Measurements from ENCODE around the gene LASP1.
"Not testable (repeated sequence)": the region's sequence is repeated elsewhere in the genome, so short reads cannot be mapped to it uniquely, and the experiment has no call there.

LASP1 gene

DNA sequence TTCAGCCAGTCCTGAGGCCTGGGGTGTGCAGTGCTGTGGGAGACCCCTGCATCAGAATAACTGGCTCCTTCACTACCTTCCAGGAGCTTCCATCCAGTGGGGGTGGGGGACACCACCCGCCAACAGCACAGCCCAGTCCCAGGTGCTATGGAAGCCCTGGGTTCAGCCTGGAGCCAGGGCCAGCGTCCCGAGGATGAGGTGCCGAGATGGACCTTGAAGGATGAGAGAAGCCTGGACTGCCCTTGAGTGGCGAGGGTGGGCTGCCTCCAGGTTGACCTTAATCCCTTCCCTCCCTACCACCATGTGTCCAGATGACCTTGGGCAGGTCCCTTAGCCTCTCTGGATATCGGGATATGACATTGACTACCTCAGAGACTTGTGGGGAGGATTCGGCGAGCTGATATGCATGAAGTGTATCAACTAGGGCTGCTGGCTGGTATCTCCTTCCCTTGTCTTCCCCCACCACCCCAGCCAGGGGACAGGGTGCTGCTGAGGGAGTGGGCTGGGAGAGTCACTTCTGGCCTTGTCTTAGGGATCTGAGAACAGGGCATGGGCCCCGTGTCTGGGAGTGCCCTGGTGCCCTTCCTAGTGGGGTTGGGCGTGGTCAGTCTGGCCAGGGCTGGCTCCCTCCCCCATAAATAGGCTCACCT, 41.3 kb downstream of the LASP1 start:
- DNase-seq, result no peak

DNA sequence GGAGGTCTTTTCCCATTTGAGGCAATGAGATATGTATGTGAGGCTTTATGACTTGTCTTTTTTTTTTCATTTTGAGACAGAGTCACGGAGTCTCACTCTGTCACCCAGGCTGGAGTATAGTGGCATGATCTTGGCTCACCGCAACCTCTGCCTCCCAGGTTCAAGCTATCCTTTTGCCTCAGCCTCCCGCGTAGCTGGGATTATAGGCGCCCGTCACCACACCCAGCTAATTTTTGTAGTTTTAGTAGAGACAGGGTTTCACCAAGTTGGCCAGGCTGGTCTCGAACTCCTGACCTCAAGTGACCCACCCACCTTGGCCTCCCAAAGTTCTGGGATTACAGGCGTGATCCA, 41.8 kb downstream of the LASP1 start:
- not testable (repeated sequence) for DNase-seq

DNA sequence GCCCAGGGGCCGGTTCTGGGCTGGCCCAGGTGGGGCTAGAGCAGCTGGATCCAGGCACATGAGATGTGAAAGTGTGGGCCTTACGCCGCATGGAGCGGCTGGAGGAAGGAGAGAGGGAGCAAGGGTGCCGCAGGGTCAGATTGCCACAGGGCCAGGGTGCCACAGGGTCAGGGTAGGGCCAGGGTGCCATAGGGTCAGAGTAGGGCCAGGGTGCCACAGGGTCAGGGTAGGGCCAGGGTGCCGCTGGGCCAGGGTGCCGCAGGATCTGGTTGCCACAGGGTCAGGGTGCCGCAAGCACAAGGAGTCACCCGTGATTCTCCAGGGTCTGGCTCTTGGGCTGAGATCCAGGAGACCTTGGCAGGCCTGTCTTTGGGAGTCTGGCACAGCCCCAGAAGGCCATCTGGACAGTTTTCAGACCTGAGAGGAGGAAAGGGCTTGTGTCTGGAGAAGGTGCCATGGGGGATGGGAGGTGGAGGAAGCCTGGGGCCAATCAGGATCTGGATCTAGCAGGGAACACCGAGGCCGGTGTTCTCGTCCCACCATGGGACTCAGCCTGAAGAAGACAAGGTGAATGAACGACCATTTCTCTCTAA, 42.5 kb downstream of the LASP1 start:
- DNase-seq, result no peak

DNA sequence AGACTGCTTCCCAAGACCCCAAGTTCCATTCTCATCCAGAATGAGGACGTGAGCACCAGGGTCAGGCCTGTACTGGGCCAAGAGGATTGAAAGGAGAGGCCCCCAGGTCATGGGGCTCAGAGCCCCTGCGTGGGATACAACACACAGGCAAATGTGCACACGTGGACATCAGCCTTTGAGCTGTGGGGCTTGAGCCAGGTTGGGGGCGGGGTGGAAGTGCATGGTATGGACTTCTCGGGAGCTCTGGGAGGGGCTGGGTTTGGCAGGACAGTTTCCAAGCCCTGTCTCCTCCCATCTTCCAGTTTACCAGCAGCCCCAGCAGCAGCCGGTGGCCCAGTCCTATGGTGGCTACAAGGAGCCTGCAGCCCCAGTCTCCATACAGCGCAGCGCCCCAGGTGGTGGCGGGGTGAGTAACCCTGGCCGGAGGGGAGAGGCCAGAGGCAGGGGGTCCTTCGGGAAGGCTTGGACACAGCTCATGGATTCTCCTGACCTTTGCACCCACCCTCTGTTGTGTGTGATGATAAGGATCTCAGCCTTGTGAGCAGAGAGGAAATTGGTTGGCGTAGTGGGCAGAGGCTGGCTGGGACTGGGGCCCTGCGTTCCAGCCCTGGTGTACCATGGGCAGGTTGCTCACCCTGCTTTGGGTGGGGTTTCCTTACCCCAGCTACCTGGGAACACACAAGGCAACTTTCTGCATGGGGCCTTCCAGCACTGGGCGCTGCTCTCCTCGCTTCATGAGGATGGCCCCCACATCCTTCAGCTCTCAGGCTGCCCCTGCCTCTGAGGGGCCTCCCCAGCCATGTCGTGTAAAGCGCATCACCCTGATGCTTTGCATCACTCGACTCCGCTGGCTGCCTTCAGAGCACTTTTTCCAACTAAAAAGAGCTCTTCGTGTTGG, 45.1 kb downstream of the LASP1 start:
- peak; percentile 22 for DNase-seq

DNA sequence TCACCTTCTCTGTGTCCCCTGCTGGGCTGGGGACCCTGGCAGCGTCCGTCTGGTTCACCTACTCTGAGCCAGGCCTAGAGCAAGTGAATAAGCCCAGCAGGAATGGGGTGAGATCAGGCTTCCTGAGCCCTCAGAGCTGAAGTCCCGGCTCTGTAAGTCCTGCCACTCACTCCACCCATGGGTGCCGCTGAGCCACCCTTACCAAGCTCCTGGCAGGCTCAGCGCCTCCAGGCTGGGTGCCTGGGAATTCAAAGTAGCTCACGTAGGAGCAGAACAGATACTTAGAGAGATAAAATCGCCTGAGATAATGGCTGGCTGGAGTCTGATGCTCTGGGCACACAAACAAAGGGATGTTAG, 45.8 kb downstream of the LASP1 start:
- DNase-seq, result no peak

DNA sequence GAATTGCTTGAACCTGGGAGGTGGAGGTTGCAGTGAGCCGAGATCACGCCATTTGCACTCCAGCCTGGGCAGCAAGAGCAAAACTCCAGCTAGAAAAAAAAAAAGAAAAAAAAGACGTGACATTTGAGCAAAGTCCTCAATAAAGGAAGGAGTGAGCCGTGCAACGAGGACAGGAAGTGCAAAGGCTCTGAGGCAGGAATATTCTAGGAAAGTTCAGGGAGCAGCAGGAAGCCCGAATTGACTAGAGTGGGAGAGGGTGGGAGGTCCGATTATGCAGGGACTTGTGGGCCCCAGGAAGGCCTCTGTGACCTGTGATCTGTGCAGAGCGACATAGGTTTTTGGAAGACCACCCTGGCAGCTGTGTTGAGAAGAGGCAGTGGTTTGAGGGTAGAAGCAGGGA, 46.9 kb downstream of the LASP1 start:
- DNase-seq, result no peak

DNA sequence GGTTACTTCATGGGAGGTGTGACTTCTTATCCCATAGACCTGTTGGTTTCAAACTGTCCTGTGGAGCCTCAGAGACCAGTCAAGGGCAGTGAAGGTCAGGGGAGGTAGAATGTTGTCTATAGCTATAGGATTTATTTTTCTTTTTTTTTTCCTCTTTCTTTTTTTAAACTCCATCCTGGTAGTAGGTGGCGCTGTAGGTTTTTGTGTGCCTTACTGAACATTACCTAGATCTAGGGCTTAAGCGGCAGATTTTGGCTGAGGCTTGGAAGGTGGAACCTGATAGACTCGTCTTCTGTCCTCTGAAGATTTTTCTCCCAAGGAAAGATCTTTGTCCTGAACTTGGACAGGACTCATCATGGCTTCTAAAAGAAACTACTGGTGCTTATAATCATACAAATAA, 47.4 kb downstream of the LASP1 start:
- DNase-seq, result no peak

DNA sequence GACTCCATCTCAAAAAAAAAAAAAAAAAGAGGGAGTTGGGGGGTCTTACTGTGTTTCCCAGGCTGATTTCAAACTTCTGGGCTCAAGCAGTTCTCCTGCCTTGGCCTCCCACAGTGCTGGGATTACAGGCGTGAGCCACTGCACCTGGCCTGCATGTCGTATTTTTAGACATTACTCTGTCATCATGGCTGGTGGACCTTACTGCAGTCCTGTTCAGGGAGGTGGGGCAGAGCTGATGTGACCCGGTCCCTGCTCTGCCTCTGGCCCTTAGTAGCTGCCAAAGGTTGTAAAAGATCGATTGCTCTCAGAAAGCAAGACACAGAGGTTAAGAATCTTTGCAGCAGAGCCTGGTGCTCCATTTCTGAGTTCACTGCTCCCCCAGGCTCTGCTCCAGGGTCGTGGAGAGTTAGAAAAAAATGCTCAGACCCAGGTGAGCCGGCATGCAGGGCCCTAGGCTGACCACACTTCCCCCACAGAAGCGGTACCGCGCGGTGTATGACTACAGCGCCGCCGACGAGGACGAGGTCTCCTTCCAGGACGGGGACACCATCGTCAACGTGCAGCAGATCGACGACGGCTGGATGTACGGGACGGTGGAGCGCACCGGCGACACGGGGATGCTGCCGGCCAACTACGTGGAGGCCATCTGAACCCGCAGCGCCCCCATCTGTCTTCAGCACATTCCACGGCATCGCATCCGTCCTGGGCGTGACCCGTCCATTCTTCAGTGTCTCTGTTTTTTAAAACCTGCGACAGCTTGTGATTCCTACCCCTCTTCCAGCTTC, 48.5 kb downstream of the LASP1 start:
- DNase-seq, result no peak

DNA sequence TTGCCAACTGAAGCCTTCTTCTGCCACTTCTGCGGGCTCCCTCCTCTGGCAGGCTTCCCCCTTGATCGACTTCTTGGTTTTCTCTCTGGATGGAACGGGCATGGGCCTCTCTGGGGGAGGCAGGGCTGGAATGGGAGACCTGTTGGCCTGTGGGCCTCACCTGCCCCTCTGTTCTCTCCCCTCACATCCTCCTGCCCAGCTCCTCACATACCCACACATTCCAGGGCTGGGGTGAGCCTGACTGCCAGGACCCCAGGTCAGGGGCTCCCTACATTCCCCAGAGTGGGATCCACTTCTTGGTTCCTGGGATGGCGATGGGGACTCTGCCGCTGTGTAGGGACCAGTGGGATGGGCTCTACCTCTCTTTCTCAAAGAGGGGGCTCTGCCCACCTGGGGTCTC, 49.1 kb downstream of the LASP1 start:
- DNase-seq, result no peak

DNA sequence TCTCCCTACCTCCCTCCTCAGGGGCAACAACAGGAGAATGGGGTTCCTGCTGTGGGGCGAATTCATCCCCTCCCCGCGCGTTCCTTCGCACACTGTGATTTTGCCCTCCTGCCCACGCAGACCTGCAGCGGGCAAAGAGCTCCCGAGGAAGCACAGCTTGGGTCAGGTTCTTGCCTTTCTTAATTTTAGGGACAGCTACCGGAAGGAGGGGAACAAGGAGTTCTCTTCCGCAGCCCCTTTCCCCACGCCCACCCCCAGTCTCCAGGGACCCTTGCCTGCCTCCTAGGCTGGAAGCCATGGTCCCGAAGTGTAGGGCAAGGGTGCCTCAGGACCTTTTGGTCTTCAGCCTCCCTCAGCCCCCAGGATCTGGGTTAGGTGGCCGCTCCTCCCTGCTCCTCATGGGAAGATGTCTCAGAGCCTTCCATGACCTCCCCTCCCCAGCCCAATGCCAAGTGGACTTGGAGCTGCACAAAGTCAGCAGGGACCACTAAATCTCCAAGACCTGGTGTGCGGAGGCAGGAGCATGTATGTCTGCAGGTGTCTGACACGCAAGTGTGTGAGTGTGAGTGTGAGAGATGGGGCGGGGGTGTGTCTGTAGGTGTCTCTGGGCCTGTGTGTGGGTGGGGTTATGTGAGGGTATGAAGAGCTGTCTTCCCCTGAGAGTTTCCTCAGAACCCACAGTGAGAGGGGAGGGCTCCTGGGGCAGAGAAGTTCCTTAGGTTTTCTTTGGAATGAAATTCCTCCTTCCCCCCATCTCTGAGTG, 49.6 kb downstream of the LASP1 start:
- DNase-seq, result no peak

DNA sequence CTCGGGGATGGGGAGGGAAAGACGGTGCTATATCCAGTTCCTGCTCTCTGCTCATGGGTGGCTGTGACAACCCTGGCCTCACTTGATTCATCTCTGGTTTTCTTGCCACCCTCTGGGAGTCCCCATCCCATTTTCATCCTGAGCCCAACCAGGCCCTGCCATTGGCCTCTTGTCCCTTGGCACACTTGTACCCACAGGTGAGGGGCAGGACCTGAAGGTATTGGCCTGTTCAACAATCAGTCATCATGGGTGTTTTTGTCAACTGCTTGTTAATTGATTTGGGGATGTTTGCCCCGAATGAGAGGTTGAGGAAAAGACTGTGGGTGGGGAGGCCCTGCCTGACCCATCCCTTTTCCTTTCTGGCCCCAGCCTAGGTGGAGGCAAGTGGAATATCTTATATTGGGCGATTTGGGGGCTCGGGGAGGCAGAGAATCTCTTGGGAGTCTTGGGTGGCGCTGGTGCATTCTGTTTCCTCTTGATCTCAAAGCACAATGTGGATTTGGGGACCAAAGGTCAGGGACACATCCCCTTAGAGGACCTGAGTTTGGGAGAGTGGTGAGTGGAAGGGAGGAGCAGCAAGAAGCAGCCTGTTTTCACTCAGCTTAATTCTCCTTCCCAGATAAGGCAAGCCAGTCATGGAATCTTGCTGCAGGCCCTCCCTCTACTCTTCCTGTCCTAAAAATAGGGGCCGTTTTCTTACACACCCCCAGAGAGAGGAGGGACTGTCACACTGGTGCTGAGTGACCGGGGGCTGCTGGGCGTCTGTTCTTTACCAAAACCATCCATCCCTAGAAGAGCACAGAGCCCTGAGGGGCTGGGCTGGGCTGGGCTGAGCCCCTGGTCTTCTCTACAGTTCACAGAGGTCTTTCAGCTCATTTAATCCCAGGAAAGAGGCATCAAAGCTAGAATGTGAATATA, 50.8 kb downstream of the LASP1 start:
- DNase-seq, result no peak

DNA sequence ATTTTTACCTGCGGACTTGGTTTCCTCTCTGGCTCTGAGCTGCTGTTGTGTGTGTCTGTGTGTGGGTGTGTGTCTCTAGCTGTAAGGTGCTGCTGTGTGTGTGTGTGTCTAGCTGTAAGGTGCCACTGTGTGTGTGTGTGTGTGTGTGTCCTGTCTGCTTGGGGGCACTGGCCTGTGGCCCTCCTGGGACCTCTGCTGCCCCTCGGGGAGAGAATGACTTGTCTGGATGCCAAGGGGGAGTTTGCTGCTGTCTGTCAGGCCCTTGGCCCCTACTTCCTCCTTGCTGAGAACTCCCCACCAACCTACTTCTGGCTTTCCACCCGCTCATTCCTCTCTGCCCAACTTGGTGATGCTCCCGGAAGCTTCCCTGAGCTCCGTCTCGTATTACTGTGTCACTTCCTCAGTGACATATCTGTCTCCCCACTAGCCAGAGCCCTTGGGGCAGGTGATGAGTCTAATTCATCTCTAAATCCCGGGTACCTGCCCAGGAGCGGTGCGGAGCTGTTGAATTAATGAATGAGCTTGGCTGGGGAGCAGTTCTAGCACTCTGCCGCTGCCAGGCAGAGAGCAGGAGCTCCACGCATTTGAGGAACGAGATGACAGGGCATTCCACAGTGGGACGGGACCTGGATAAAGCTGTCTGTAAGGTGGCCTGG, 52.0 kb downstream of the LASP1 start:
- no peak for DNase-seq

DNA sequence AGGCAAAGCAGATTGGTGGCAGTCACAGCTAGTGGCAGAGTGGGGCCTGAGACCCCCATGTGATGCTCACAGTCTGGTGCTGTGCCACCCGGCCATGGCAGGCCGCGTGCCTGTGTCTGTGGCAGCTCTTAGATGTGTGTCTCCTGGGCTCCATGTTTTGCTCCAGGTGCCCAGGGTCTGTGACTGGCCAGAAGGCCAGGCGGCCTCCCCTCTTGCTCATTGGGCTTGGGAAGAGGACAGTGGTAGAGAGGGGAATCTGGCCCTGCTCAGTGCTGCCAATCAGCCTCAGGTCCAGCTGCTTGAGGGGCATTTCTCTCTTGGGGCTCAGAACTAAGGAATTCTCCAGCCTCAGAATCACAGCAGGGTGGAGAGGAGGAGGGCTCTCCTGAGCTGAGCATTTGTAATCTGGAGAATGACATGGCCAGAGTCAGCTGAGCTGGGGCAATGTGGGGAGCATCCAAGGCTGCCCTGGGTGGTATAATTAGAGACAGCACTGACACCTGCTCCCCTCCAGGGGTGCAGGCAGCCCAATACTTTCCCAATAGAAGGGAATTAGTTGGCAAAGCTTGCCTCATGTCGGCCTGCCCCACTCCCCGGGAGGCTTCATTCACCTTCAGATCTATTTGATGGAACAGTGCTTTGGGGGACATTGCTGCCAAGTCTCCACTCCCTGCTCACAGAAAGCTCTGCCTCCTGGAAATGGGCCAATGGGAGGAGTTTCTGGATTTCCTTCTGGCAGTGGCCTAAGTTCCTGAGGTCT, 52.9 kb downstream of the LASP1 start:
- peak; percentile 55 for DNase-seq

DNA sequence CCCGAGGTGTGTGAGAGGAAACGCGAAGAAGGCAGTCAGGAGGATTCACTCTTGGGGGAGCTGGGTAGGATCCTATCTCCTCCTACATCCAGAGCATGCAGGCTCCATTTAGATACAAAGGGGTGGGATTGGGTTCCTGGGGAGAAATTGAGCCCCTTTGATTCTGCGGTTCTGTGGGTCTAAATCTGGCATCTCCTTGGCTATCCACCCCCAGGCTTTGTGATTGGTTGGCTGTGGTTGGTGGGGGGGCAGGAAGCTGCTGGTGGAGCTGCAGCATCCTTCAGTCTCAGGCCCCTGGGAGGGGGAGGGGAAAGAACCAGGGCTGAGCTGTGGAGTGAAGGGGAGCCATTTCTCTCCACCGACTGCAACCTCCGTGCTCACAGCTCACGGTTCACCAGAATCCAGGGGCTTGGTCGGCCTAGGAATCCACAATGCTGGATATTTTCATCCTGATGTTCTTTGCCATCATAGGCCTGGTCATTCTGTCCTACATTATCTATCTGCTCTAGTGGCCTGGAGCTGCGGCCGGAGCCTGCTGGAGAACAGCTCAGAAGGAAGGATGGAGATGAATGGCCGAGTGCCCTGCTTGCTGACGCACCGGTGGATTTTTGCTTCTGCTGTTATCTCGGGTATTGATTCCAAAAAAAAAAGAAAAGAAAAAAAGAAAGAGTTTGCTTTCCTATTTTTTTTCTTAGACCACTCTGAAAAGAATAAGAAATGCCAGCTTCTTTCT, 55.6 kb downstream of the LASP1 start, which contains the start of gene LASP1NB:
TSS of gene LASP1NB (plus strand) at position 352 of the 733 bp plus-strand sequence.
- no peak for DNase-seq

DNA sequence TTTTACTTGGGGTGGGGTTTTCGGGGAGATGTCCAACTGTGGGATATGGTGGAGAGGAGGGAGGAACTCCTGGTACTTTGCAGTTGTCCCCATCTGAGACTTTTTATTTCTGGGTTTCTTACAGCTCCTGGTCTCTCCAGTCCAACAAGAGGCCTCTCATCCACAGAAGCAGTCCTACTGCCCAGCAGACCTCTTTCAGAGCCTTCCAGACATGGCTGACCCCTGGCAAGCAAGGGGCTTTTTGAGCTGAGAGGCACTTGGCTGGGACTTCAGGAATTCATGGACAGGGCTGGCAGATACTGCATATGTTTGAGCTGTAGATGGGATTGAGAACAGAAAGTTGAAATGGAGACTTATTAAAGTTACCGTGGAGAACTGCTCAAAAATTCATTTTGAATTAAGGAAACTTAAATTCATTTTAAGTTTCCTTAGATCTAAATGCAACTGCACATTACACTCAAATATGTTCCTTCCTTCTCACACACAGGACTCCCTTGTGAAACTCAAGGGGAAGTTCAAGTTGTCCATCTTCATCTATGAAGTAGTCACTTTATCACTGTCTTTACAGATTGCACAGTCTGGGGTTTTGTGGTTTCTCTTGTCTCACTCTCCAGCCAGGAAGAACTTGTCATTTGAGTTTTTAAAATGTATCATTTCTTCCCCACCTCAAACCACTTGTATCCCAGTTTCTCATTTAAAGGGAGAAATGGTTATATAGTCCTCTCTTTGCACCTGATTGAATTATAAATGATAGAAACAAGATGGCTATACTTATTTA, 56.6 kb downstream of the LASP1 start:
- peak; percentile 94 for DNase-seq

DNA sequence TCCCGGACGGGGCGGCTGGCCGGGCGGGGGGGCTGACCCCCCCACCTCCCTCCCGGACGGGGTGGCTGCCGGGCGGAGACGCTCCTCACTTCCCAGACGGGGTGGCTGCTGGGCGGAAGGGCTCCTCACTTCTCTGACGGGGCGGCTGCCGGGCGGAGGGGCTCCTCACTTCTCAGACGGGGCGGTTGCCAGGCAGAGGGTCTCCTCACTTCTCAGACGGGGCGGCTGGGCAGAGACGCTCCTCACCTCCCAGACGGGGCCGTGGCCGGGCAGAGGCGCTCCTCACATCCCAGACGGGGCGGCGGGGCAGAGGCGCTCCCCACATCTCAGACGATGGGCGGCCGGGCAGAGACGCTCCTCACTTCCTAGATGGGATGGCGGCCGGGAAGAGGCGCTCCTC, 60.9 kb downstream of the LASP1 start:
- not testable (repeated sequence) for DNase-seq

DNA sequence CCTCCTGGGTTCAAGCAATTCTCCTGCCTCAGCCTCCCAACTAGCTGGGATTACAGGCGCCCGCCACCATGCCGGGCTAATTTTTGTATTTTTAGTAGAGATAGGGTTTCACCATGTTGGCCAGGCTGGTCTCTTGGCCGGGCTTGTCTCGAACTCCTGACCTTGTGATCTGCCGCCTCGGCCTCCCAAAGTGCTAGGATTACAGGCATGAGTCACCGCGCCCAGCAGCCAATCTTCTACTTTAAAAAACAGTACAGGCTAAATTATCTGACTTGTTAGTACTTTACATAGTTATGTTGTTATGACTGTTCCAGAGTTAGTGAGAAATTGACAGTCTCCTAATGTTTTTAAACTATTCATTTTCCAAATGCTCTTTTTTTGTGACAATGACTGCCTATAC, 64.1 kb downstream of the LASP1 start:
- DNase-seq, result not testable (repeated sequence)

DNA sequence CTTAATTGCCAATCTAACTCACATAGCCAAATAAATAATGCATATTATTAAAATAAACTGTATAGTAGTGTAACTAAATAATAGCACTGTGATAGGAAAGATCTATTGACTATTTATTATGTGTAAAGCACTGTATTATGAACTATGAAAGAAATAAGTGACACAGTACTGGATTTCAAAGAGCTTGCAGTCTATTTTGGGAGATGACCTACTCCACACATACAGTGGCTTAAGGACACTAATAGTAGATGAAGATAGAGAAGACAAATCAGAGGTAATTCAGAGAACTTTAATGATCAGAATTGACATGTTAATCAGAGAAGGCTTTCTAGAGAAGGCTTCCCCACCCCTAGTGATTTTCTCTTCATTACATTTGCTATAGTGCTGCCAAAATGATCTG, 70.1 kb downstream of the LASP1 start:
- no peak for DNase-seq

DNA sequence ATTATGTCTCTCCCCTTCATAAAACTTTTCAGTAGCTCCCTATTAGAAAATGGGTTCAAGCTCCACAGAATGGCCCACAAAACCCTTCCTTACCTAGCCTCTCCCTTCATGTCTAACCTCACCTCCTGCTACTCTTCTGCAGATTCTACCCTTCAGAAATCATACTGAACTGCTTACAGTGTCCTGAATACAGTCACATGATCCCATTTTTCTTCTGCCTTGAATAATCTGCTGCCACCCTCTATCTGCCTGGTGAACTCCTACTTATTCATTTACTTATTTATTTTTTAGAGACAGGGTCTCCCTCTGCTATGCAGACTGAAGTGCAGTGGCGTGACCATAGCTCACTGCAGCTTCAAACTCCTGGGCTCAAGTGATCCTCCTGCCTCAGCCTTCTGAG, 70.5 kb downstream of the LASP1 start:
- no peak for DNase-seq
